Measurements from ENCODE around the gene DAB1. TPM values are rescaled to one million over a fixed set of nuclear protein-coding genes. Genes with fewer than 3 reads are reported as not detected.

The DAB1 gene
- total and polyA plus RNA-seq, 2 of the 8 experiments (the other 6 are each of a cell fraction or from before 2014, with no cell fraction given): 4.4 to 11.8 TPM

DNA sequence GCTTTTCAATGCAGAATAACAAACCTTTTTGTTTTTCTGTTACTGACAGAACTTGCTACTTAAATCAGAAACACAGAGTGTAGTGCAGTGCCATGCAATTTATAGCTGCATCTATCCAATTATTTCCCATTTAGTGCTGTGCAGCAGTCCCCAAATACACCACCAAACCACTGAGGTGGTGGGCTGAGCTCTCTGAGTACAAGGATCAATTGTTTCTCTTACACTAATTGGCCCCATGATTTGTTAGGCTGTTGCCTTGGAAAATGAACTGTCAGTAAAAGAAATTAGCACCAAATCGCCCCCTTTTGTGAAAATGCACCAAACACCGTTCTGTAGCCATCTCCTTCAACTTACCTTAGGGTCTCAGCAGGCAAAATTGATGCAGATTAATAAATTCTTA, 339.2 kb downstream of the DAB1 start:
- H3K4me1 ChIP-seq (replicated peaks in 1 of 4; ENCODE audit: control insufficient read depth in 3 of 4, insufficient read depth in 4 of 4, low read length in 3 of 4): no peaks in the 10 kb centered on the region
- FAIRE-seq (no peak), DNase-seq (ENCODE audit: low read depth in 1 of 2, low spot score in 2 of 2) (no peak)
- no peaks in the 10 kb centered on the region for H3K27me3 ChIP-seq (replicated peaks in 1 of 4; ENCODE audit: control insufficient read depth in 3 of 4, extremely low read depth in 1 of 4, insufficient read depth in 3 of 4, low read length in 3 of 4)
- no peak overlapping the region for H2BK15ac ChIP-seq (ENCODE audit: low read length)
- no peak overlapping the region for H3K14ac ChIP-seq (ENCODE audit: insufficient read length)
- no peak overlapping the region for H3K9ac ChIP-seq (replicated peaks in 1 of 4; ENCODE audit: extremely low read depth in 1 of 4, low read depth in 3 of 4, low read length in 3 of 4)
- no peak overlapping the region for H3K27ac ChIP-seq (ENCODE audit: low read depth, low read length)
- H3K4me2 ChIP-seq (ENCODE audit: insufficient read depth in 1 of 2, low read depth in 2 of 2, low read length in 2 of 2): no peak overlapping the region
- no peak overlapping the region for H3K4me3 ChIP-seq (ENCODE audit: extremely low read depth in 1 of 4, insufficient read depth in 2 of 4, low read depth in 3 of 4, low read length in 4 of 4)
- H3K79me1 ChIP-seq (ENCODE audit: low read depth, low read length): no peaks in the 10 kb centered on the region
- no peak overlapping the region for H2BK20ac ChIP-seq (ENCODE audit: low read length)
- no peak overlapping the region for H3K4ac ChIP-seq (replicated peaks; ENCODE audit: insufficient read length, low read depth, low read length)
- WGBS, 2 experiments (ENCODE audit: extremely low coverage in 1 of 2, insufficient coverage in 1 of 2, insufficient read length in 1 of 2, insufficient replicate concordance in 2 of 2, low coverage in 1 of 2, low lambda C conversion rate in 2 of 2, missing lambda C conversion rate in 1 of 2): 90% methylated on average over 2 of the region's 2 CpGs; no CpG with 5 or more reads in 1 of the 2 experiments
- no peak overlapping the region for H2BK120ac ChIP-seq (replicated peaks; ENCODE audit: low read depth, low read length)
- no peak overlapping the region for H2AFZ ChIP-seq (ENCODE audit: low read length)
- H2AK5ac ChIP-seq (ENCODE audit: low read depth, low read length): no peak overlapping the region
- H3K23ac ChIP-seq (ENCODE audit: insufficient read length): no peak overlapping the region
- no peak overlapping the region for H2BK12ac ChIP-seq (ENCODE audit: low read depth, low read length)
- H4K91ac ChIP-seq (replicated peaks; ENCODE audit: insufficient read length, low read length): no peak overlapping the region
- no peaks in the 10 kb centered on the region for H3K9me3 ChIP-seq (ENCODE audit: insufficient read depth in 2 of 2, low read depth in 1 of 2, low read length in 1 of 2)
- no peaks in the 10 kb centered on the region for H3K23me2 ChIP-seq (ENCODE audit: low read depth, low read length)
- no peak overlapping the region for H4K5ac ChIP-seq (ENCODE audit: insufficient read length, low read depth, low read length)
- H3K56ac ChIP-seq (replicated peaks; ENCODE audit: insufficient read length, low read depth, low read length): no peak overlapping the region
- no peaks in the 10 kb centered on the region for H3K36me3 ChIP-seq (ENCODE audit: control insufficient read depth in 2 of 4, insufficient read depth in 4 of 4, low read length in 3 of 4)
- POLR2A ChIA-PET (ENCODE audit: partially characterized antibody): interaction anchor here (0.8 kb wide), 1 partner anchor 12 kb away, joined by 4 read pairs; no protein-coding TSS in a partner anchor
- CTCF ChIA-PET (ENCODE audit: partially characterized antibody): interaction anchor here (0.6 to 2.1 kb wide), 5 partner anchors 16 to 243 kb away, joined by 3 to 5 read pairs (median 3); no protein-coding TSS in a partner anchor
- H3K79me2 ChIP-seq (ENCODE audit: control insufficient read depth in 1 of 2, insufficient read depth in 2 of 2, low read length in 2 of 2): no peaks in the 10 kb centered on the region
- no peak for TF ChIP-seq POU5F1 (IDR thresholded peaks at IDR 0.05; ENCODE audit: low read depth, low read length)
- TF ChIP-seq SUZ12 (IDR thresholded peaks at IDR 0.05; ENCODE audit: low read length): no peak
- TF ChIP-seq MAX (IDR thresholded peaks at IDR 0.05): no peak
- TF ChIP-seq NRF1 (IDR thresholded peaks at IDR 0.05; ENCODE audit: low read depth, low read length): no peak
- no peak for TF ChIP-seq RNF2 (IDR thresholded peaks at IDR 0.05; ENCODE audit: borderline replicate concordance, low read depth, low read length, missing control alignments, poor library complexity, severe bottlenecking)
- TF ChIP-seq JUN (IDR thresholded peaks at IDR 0.05; ENCODE audit: low read depth, low read length): no peak
- no peak for TF ChIP-seq KDM5A (IDR thresholded peaks at IDR 0.05; ENCODE audit: low read length)
- no peak for TF ChIP-seq CBX5 (IDR thresholded peaks at IDR 0.05; ENCODE audit: low read depth, low read length)
- no peak for TF ChIP-seq SP2 (IDR thresholded peaks at IDR 0.05; ENCODE audit: low read length)
- TF ChIP-seq EP300 (IDR thresholded peaks at IDR 0.05; ENCODE audit: borderline replicate concordance in 1 of 2, low read depth in 2 of 2, low read length in 2 of 2): no peak
- no peak for TF ChIP-seq FOSL1 (IDR thresholded peaks at IDR 0.05; ENCODE audit: insufficient read depth, low read depth, low read length)
- no peak overlapping the region for H2BK5ac ChIP-seq (ENCODE audit: low read depth, low read length)
- no peaks in the 10 kb centered on the region for H4K20me1 ChIP-seq (replicated peaks in 1 of 2; ENCODE audit: control insufficient read depth in 1 of 2, insufficient read depth in 2 of 2, low read length in 2 of 2)
- no peak overlapping the region for H4K8ac ChIP-seq (ENCODE audit: extremely low read depth, insufficient read depth, low read length)
- H3K18ac ChIP-seq (ENCODE audit: extremely low read depth, low read length): no peak overlapping the region

All from H1 (cell line).